OCI-LY1 (cell line): ENCODE measurements around the gene DRC7.

Experiments
- CTCF ChIP-seq: fragments of 200-600 bp; sonication (generic), shearing (Covaris generic); IDR thresholded peaks from 2 replicates; pipeline ENCODE4 v1.5.1; 2017; ENCODE audit warnings: mild to moderate bottlenecking, antibody characterized with exemption, low read length, moderate library complexity, mixed read lengths
- EZH2 ChIP-seq: fragments of 200-600 bp; sonication (generic), shearing (Covaris generic); IDR thresholded peaks from 2 replicates; pipeline ENCODE4 v1.8.0; 2017; ENCODE audit warnings: borderline replicate concordance, mixed run types, mild to moderate bottlenecking, antibody characterized with exemption, low read length, moderate library complexity, mixed read lengths

- TF ChIP-seq CTCF (no peak), EZH2 (no peak)
Observed at GRCh38 chr16:57656342-57656955, 38.2 kb upstream of the DRC7 start.
